WTC11 (cell line): ENCODE results near the gene CIT.

Source experiments
- GABPB1 ChIP-seq: sonication (generic); formaldehyde crosslinking; IDR thresholded peaks from 2 replicates; pipeline ENCODE4 v1.8.1; 2023; ENCODE audit warnings: mild to moderate bottlenecking, missing genetic modification reagents
- MXD4 ChIP-seq: fragments of 250-450 bp; sonication (Bioruptor Pico); IDR thresholded peaks from 2 replicates; pipeline ENCODE4 v1.8.0; 2021; ENCODE audit warnings: mild to moderate bottlenecking, moderate library complexity, borderline replicate concordance
- NR3C1 ChIP-seq: sonication (generic); formaldehyde crosslinking; conservative IDR thresholded peaks from 2 replicates; pipeline ENCODE4 v1.8.1; 2023; ENCODE audit warnings: low read depth, mild to moderate bottlenecking, missing genetic modification reagents
- TEAD1 ChIP-seq: sonication (generic); formaldehyde crosslinking; IDR thresholded peaks from 2 replicates; pipeline ENCODE4 v1.8.0; 2022; ENCODE audit warnings: mild to moderate bottlenecking, missing genetic modification reagents
- TF ChIP-seq, protein P1 (sequence below): sonication (generic); formaldehyde crosslinking; IDR thresholded peaks from 2 replicates; pipeline ENCODE4 v1.8.1; 2023; ENCODE audit warnings: mild to moderate bottlenecking, missing genetic modification reagents, borderline replicate concordance
- TF ChIP-seq, protein P2 (sequence below): fragments of 200-600 bp; IDR thresholded peaks from 2 replicates; pipeline ENCODE4 v1.8.0; 2022; ENCODE audit warnings: antibody characterized with exemption
- TF ChIP-seq, protein P3 (sequence below): sonication (generic); formaldehyde crosslinking; IDR thresholded peaks from 2 replicates; pipeline ENCODE4 v1.8.1; 2023; ENCODE audit warnings: mild to moderate bottlenecking, missing genetic modification reagents

DNA sequence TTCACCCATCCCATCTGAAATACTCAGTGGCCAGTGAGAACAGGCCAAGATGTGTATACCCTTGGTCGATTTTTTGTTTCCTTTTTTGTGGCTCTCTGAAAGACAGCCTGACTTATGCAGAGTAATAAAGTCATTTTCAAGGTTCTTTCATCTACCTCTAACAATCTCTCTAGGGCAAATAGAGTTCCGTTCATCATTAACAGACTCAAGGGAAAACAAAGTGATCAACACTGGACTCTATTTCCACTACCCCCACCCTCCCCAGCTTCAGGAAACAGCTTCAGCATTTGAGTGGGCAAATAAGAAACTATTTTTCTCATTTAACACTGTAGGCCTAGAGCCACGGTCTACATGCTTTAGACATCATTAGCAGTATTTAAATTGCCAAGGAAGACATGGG, 193.3 kb downstream of the CIT start:
- no peak for TF ChIP-seq MXD4 (CRISPR knock-in tag)
- TF ChIP-seq, protein P1, sequence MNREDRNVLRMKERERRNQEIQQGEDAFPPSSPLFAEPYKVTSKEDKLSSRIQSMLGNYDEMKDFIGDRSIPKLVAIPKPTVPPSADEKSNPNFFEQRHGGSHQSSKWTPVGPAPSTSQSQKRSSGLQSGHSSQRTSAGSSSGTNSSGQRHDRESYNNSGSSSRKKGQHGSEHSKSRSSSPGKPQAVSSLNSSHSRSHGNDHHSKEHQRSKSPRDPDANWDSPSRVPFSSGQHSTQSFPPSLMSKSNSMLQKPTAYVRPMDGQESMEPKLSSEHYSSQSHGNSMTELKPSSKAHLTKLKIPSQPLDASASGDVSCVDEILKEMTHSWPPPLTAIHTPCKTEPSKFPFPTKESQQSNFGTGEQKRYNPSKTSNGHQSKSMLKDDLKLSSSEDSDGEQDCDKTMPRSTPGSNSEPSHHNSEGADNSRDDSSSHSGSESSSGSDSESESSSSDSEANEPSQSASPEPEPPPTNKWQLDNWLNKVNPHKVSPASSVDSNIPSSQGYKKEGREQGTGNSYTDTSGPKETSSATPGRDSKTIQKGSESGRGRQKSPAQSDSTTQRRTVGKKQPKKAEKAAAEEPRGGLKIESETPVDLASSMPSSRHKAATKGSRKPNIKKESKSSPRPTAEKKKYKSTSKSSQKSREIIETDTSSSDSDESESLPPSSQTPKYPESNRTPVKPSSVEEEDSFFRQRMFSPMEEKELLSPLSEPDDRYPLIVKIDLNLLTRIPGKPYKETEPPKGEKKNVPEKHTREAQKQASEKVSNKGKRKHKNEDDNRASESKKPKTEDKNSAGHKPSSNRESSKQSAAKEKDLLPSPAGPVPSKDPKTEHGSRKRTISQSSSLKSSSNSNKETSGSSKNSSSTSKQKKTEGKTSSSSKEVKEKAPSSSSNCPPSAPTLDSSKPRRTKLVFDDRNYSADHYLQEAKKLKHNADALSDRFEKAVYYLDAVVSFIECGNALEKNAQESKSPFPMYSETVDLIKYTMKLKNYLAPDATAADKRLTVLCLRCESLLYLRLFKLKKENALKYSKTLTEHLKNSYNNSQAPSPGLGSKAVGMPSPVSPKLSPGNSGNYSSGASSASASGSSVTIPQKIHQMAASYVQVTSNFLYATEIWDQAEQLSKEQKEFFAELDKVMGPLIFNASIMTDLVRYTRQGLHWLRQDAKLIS (CRISPR knock-in tag), result no peak
- TF ChIP-seq, protein P2, sequence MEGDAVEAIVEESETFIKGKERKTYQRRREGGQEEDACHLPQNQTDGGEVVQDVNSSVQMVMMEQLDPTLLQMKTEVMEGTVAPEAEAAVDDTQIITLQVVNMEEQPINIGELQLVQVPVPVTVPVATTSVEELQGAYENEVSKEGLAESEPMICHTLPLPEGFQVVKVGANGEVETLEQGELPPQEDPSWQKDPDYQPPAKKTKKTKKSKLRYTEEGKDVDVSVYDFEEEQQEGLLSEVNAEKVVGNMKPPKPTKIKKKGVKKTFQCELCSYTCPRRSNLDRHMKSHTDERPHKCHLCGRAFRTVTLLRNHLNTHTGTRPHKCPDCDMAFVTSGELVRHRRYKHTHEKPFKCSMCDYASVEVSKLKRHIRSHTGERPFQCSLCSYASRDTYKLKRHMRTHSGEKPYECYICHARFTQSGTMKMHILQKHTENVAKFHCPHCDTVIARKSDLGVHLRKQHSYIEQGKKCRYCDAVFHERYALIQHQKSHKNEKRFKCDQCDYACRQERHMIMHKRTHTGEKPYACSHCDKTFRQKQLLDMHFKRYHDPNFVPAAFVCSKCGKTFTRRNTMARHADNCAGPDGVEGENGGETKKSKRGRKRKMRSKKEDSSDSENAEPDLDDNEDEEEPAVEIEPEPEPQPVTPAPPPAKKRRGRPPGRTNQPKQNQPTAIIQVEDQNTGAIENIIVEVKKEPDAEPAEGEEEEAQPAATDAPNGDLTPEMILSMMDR, result no peak
- TF ChIP-seq TEAD1, result no peak
- TF ChIP-seq, protein P3, sequence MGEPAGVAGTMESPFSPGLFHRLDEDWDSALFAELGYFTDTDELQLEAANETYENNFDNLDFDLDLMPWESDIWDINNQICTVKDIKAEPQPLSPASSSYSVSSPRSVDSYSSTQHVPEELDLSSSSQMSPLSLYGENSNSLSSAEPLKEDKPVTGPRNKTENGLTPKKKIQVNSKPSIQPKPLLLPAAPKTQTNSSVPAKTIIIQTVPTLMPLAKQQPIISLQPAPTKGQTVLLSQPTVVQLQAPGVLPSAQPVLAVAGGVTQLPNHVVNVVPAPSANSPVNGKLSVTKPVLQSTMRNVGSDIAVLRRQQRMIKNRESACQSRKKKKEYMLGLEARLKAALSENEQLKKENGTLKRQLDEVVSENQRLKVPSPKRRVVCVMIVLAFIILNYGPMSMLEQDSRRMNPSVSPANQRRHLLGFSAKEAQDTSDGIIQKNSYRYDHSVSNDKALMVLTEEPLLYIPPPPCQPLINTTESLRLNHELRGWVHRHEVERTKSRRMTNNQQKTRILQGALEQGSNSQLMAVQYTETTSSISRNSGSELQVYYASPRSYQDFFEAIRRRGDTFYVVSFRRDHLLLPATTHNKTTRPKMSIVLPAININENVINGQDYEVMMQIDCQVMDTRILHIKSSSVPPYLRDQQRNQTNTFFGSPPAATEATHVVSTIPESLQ (CRISPR knock-in tag), result no peak
- no peak for TF ChIP-seq NR3C1 (CRISPR knock-in tag)
- no peak for TF ChIP-seq GABPB1 (CRISPR knock-in tag)
